Psoas muscle (tissue), 8 donors: Measurements from ENCODE around the gene PTPN18. TPM values are rescaled to one million over a fixed set of nuclear protein-coding genes. Genes with fewer than 3 reads are reported as not detected.

Source experiments
- ATAC-seq, 4 donors: fragments of 200-7000 bp; cut with Tn5 transposase; one replicate each; pipeline ENCODE4 v1.9.1; 2020; ENCODE audit warnings: moderate library complexity in 3 of 4, mild to moderate bottlenecking in 2 of 4
- DNase-seq, 2 donors: peaks; one replicate each; pipeline ENCODE4 v3.0.0-alpha.2; 2020
- H3K27ac ChIP-seq: fragments of 200-600 bp; one replicate; pipeline ENCODE4 v1.8.0; 2022
- H3K27me3 ChIP-seq, 3 donors: fragments of 200-600 bp in 1 of 3; one replicate each; pipeline versions ENCODE4 v1.6.1 to v1.8.0; 2013 to 2022; ENCODE audit warnings: low read length in 2 of 3, mild to moderate bottlenecking in 2 of 3, moderate library complexity in 1 of 3; ENCODE audit not compliant: insufficient read depth in 3 of 3
- H3K36me3 ChIP-seq, 2 donors: fragments of 200-600 bp in 1 of 2; one replicate each; pipeline versions ENCODE4 v1.6.1 to v1.8.0; 2013 to 2022; ENCODE audit warnings: low read depth in 1 of 2, mild to moderate bottlenecking in 1 of 2, moderate library complexity in 1 of 2; ENCODE audit not compliant: insufficient read depth in 1 of 2
- H3K4me1 ChIP-seq: fragments of 200-600 bp; one replicate; pipeline ENCODE4 v1.8.0; 2022
- H3K4me3 ChIP-seq: fragments of 200-600 bp; one replicate; pipeline ENCODE4 v1.8.0; 2022; ENCODE audit warnings: mild to moderate bottlenecking
- H3K9me3 ChIP-seq: fragments of 200-600 bp; one replicate; pipeline ENCODE4 v1.8.0; 2022
- CTCF ChIP-seq: fragments of 200-600 bp; IDR thresholded peaks from one replicate; pipeline ENCODE4 v1.8.0; 2022; ENCODE audit warnings: antibody characterized with exemption
- WGBS, 3 donors: extraction: QIAGEN DNeasy Blood & Tissue Kit; methylation state at CpG; one replicate each; pipeline versions ENCODE4 v1.1.6 to v1.1.7; 2013; 5-methylcytosine and 5-hydroxymethylcytosine counted together
- intact Hi-C, 2 donors: fragments of 100-400 bp; cut with DNase I; formaldehyde crosslinking; loops; one replicate each; pipeline versions ENCODE4 v1.11.0 to v1.14.2; 2022
- polyA plus RNA-seq, 3 donors: library from polyadenylated mRNA; stranded (reverse); fragments of 200-250 nt; gene quantifications; one replicate each; pipeline ENCODE4 v1.2.3, GENCODE V29; 2013
- total RNA-seq, 4 donors: library from RNA; stranded (reverse); fragmentation: NEBNext Ultra II Directional in 2 of 4; extraction: Animal tissue kit (Norgen Biotek cat#: 25700) in 2 of 4; gene quantifications; one replicate each; pipeline versions ENCODE4 v1.2.1 to v1.2.4, GENCODE V29; 2021 to 2023
- donor health status: healthy with polysubstance abuse.
- donor health status: DM: no; HTN: no; CAD: no; lungs with moderate emphysema.
- donor health status: Bipolar disorder and iron deficiency.
- donor health status: healthy.
- donor health status: DM: yes; HTN: yes; CAD: no.
- donor health status: DM: no; HTN: no; CAD: no.
- donor health status: DM: no; HTN: no; CAD: no.
- donor health status: DM: yes; HTN: yes; CAD: no.

Gene PTPN18
- total and polyA plus RNA-seq, 7 donors, result 6.0 to 10.5 (median 8.6) TPM

GRCh38 chr2:130351711-130352110, 4.1 kb upstream of the PTPN18 start:
- H3K9me3 ChIP-seq, result no peaks in the 10 kb centered on the region
- no peak overlapping the region for H3K27ac ChIP-seq
- H3K36me3 ChIP-seq, result peaks cover 6 to 30% of the 10 kb centered on the region in 2 donors
- DNase-seq (no peak), ATAC-seq (no peak)
- no peaks in the 10 kb centered on the region for H3K27me3 ChIP-seq
- WGBS, 3 donors, result 45 to 51% (median 47%) methylated on average over 7 of the region's 7 CpGs
- no peak overlapping the region for H3K4me3 ChIP-seq
- intact Hi-C loops, result no loop called here
- no peak for TF ChIP-seq CTCF
- peaks cover 11% of the 10 kb centered on the region for H3K4me1 ChIP-seq

- intact Hi-C loops, result no loop called here
- H3K27me3 ChIP-seq, result no peaks in the 10 kb centered on the region
- TF ChIP-seq CTCF, result no peak
- H3K27ac ChIP-seq, result peak overlapping the region; percentile 9
- no peaks in the 10 kb centered on the region for H3K9me3 ChIP-seq
- H3K4me3 ChIP-seq, result no peak overlapping the region
- ATAC-seq (no peak), DNase-seq (no peak)
- peaks cover 11% of the 10 kb centered on the region for H3K4me1 ChIP-seq
- 68 to 69% (median 69%) methylated on average over 7 of the region's 7 CpGs for WGBS, 3 donors
- H3K36me3 ChIP-seq, result peaks cover 6 to 24% of the 10 kb centered on the region in 2 donors
Measured at GRCh38 chr2:130352237-130352636, 3.6 kb upstream of the PTPN18 start.

GRCh38 chr2:130353291-130354138, 2.3 kb upstream of the PTPN18 start:
- Histone ChIP-seq H3K4me1 (peaks cover 11% of the 10 kb centered on the region), H3K36me3 (peaks cover 0 to 12% of the 10 kb centered on the region in 2 donors), H3K27me3 (no peaks in the 10 kb centered on the region), H3K4me3 (no peak overlapping the region), H3K27ac (no peak overlapping the region), H3K9me3 (no peaks in the 10 kb centered on the region)
- no peak for ATAC-seq
- intact Hi-C loops, result no loop called here
- 69 to 82% (median 75%) methylated on average over 7 of the region's 7 CpGs for WGBS, 3 donors
- no peak for DNase-seq
- TF ChIP-seq CTCF, result no peak

GRCh38 chr2:130354139-130354428, 1.8 kb upstream of the PTPN18 start:
- no peaks in the 10 kb centered on the region for H3K9me3 ChIP-seq
- peaks cover 11% of the 10 kb centered on the region for H3K4me1 ChIP-seq
- intact Hi-C loops, result no loop called here
- TF ChIP-seq CTCF, result no peak
- 15 to 33% (median 16%) methylated on average over 1 of the region's 1 CpG for WGBS, 3 donors
- no peaks in the 10 kb centered on the region for H3K27me3 ChIP-seq
- no peak for DNase-seq
- ATAC-seq, result no peak
- H3K27ac ChIP-seq, result no peak overlapping the region
- H3K4me3 ChIP-seq, result no peak overlapping the region
- peaks cover 0 to 6% of the 10 kb centered on the region in 2 donors for H3K36me3 ChIP-seq

GRCh38 chr2:130355172-130355577, 681 bp upstream of the PTPN18 start:
- Histone ChIP-seq H3K4me3 (peak overlapping the region; percentile 86), H3K27ac (peak overlapping the region; percentile 84), H3K36me3 (no peaks in the 10 kb centered on the region), H3K4me1 (peaks cover 11% of the 10 kb centered on the region), H3K9me3 (no peaks in the 10 kb centered on the region), H3K27me3 (no peaks in the 10 kb centered on the region)
- TF ChIP-seq CTCF, result no peak
- WGBS, 3 donors, result 9 to 10% (median 9%) methylated on average over 21 of the region's 21 CpGs
- ATAC-seq, result peak; percentile 1 to 17 (median 4)
- no peak for DNase-seq
- intact Hi-C loops, result no loop called here
